Esophagus squamous epithelium (tissue), 4 donors: ENCODE data around the gene C1orf167.

Experiments
- CTCF ChIP-seq, 6 experiments: fragments of 450-650 bp in 4 of 6; fragments of 200-600 bp in 2 of 6; sonication (generic) in 2 of 6; IDR thresholded peaks; one replicate each; pipeline ENCODE4 v1.5.1; 2016 to 2019; ENCODE audit warnings: antibody characterized with exemption in 6 of 6, mild to moderate bottlenecking in 4 of 6, moderate library complexity in 4 of 6
- POLR2A ChIP-seq, 4 donors: fragments of 450-650 bp; IDR thresholded peaks; one replicate each; pipeline ENCODE4 v1.6.1; 2017; ENCODE audit warnings: antibody characterized with exemption in 4 of 4, mild to moderate bottlenecking in 4 of 4, moderate library complexity in 3 of 4

DNA sequence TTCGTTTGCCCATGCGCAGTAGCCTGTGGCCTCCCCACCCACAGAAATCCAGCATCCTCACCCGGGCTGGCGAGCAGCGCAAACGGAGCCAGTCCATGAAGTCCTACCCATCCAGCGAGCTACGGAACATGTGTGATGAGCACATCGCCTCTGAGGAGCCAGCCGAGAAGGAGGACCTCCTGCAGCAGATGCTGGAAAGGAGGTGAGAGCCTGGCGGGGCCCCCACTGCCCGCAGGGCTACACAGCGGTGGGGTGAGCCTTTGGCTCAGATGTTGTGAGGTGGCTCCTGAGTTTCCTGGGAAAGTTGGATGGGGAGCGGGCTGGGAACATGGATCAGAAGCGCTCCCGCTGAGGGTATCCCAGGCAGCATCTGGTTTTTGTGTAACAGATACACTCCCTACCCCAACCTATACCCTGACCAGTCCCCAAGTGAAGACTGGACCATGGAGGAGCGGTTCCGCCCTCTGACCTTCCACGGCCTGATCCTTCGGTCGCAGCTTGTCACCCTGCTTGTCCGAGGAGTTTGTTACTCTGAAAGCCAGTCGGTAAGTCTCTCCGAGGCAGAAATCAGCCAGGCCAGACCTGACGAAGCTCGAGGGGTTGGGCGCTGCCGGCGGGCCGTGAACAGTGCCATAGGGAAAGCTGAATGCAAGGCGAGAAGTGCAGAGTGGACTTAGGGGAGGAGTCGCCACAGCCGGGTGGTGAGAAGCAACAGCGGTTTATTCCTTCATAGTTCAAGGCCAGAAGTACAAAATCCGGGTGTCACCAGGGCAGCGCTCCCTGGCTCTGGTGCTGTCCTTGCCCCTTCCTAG lies 75.2 kb downstream of the C1orf167 start:
- no peak for TF ChIP-seq CTCF (IDR thresholded peaks at IDR 0.05)
- no peak for TF ChIP-seq POLR2A (IDR thresholded peaks at IDR 0.05)
